NCI-H1092 (cell line): ENCODE data around the gene ITPKB.
"Not testable (repeated sequence)": the region's sequence is repeated elsewhere in the genome, so short reads cannot be mapped to it uniquely, and the experiment has no call there.

ENCODE experiments used
- DNase-seq: peaks from one replicate; lab custom pipeline; 2025; lab: John Stamatoyannopoulos, UW

ITPKB gene

DNA sequence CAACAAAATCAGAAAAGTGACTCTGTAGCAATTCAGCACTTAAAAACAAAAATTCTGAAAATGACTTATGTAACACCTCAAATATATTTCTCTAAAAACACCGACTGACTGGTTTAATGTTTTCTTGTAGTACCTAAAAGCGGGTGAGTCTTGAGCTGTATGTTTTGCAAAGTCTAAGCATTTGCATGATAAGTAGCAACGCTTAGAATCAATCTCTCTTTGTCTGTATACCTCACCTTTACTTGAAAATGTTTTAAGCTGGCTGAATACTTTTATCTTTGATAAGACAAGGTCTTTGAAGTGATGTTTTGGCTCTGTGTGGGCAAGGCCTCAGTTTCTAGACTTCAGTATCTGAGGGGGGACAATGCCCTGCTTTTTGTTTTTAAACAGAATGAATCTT lies 8.2 kb downstream of the ITPKB start:
- no peak for DNase-seq

DNA sequence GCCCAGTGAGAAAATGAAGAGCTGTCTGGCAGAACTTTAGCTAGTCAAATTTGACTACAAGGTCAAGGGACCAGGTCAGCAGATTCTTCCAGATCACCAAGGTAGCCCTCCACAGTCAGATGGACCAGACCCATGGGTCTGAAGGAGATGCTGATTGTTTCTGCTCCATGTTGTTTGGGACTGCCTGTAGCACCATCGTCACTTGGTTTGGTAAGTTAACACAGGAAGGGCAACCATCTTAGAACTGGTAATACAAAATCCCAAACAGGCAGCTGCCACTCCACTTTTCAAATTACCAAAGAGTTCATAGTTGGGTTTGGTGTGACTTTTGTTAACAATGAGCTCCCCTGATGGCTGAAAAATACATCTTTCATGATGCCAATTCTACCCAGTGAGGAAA lies 9.0 kb downstream of the ITPKB start:
- no peak for DNase-seq

DNA sequence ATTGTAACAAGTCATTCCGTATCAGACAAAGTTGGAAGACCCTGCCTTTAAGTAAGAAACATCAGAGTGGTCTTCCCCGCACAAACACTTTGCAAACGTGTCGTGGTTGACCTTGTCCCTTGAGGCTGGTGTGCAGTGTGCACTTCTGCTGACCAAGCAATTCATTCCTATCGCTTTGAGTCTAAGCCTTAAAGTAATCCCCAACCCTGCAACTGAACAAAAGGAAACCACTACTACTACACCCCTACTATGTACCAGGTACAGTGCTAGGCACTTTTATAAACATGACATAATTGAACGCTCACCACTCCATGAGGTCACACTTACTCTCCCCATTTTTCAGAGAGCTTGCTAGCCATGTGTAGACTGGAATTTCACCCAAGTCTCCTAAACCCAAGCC lies 10.6 kb downstream of the ITPKB start:
- no peak for DNase-seq

DNA sequence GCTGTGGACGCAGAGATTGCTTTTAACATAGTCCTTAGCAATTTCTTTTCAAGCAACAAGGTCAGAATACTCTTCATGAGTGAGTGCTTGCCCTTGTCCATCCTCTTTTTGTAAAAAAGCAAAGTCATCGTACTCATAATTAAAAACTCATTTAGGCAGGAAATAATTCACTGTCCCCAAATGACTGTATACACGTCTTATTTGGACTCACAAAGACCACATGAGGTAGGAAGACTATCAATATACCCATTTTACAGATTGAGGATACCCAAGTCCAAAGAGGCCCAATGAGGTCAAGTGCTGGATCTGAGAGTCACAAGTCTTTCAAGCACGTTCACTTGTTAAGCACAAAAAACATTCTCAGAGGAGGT lies 13.2 kb downstream of the ITPKB start:
- no peak for DNase-seq

DNA sequence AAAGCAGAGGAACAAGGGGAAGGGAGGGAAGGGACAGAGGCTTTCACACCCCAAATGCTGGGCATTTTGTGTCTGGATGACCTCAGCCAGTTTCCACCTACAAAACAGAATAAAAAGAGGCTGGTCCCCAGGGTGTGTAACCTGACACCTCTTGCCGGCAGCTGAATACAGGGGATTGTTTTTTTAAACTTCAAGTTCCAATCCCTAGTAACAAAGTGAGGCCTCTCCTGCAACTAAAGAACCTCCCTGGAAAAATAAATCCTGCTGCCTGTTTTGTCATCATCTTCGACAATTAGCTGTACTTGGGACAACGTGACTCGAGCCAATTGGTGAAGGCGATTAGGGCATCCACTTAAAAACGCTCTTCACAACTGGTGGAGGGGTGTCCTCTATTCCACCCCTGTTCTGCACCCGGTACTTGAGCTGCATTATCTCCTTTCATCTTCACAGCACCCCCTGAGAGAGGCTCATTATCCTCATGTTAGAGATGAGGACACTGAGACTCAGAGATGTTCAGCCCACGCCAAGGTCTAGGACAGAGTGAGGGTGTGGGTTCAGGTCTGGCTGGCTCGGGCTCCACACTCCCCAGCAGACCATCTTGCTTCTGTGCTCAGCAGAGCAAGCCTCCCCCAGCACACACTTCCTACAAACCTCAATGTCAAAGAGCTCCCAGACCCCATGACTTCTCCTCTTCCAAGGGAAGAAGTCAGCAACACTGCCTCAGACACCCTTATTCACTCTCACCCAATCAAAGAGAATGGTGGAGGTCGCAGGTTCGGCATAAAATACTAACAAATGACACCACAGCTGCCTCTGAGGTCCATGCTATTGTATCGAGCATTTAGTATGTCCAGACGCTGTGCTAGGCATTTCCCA lies 15.2 kb downstream of the ITPKB start:
- DNase-seq = peak; percentile 79

DNA sequence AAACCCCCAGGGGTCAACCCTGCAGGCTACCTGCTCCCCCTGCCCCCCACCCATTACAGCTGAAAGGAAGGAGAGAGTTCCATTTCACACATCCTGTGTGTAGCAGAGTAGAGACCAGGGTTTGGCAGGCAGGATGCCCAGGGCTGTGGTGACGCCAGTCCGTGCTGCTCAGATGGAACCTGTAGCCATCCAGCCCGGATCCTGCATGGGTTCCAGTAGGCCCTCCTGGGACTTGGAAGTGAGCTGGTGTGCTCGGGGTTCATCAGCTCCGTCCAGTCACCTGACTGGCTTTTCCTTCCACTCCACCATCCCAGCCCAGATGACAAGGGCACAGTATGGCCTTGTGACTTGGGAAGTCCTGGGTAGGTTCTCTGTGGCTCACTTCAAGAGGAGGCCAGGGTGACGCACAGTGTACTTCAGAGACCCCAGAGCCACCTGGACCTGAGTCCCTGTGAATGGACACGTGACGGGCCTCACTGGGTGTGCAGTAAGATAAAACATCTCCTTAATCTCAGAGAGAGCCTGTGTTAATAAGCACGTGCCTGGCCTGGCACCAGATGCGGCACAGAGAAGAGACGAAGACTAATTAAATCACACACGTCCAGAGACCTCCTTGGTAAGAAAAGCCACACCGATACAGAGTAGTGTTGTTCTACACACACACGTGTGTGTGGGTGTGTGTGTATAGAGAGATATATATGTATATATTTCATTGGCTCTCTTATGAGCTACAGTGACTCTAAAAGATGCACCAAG lies 16.0 kb downstream of the ITPKB start:
- DNase-seq = no peak

DNA sequence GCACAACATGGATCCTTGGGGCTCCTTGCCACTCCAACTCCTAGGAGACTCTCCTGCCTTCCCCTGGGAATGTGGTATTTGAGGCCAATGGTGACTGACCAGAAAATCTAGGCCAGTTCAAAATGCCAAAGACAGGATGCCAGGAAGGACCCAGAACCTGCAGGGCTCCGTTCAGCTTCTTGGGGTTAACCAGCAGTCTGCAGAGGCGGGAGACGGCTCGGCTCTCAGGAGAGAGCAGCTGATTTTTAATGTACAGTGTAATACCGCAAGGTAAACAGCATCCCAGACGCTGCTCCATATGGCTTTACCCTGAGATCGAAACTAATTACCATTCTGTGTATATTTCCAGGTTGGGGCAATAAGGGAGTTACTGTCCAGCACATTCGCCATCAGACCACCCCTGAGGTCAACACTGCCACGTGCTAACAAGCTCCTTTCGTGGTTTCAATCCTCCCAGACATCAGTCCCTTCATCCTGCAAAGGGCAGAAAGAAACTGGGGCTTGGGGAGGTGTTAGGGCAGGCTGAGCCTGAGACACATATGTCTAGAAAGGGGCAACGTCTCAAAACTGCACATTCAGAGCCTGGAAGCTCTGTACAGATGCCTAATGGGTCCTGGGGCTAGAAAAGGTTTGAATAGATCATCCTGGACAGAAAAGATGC lies 16.7 kb downstream of the ITPKB start:
- DNase-seq = no peak

DNA sequence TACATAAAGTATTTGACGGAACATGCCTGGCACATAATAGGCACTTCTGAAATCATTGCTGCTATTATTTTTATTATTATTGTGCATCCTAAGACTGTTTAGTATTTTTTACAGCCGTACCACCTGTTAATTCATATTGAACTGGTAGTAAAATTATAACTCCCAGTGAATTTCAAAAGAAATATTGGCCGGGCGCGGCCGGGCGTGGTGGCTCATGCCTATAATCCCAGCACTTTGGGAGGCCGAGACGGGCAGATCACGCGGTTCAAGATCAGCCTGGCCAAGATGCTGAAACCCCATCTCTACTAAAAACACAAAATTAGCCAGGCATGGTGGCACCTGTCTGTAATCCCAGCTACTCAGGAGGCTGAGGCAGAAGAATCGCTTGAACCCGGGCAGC lies 18.5 kb downstream of the ITPKB start:
- not testable (repeated sequence) for DNase-seq

DNA sequence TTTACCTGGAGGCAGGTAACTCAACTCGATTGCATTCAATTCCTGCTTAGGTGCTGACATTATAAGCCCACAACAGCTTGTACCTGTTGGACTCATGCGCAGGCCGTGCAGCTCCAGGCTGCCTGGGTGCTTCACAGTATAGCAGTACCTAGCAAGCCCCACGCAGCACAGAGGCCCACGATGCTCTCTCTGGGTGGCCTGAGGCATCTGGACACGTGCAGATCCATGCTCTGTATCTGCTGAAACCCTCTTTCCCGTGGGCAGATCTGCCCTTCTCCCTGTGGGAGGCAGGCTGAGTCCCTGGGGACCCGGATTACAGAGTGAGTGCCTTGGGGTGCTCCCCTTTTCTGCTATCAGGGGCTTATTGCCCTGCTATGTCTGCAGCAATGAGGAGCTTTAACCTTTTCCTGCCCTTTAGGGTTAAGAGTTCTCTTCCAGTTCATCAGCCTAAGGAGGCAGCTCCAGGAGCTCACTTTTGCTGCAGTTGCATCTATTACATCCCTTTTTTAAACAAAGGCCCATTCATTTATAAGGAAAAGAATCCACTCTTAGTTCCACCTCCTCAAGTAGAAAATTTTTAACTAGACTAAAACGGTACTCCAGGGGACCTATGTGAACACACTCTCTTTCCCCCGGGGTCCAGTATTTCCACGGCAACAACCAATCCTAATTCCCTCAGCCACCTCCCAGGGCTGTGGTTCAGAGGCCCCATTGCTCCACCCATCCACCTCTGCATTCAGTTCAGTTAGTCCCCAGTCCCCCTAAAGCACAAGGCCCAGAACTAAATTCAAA lies 19.3 kb downstream of the ITPKB start:
- DNase-seq = no peak

DNA sequence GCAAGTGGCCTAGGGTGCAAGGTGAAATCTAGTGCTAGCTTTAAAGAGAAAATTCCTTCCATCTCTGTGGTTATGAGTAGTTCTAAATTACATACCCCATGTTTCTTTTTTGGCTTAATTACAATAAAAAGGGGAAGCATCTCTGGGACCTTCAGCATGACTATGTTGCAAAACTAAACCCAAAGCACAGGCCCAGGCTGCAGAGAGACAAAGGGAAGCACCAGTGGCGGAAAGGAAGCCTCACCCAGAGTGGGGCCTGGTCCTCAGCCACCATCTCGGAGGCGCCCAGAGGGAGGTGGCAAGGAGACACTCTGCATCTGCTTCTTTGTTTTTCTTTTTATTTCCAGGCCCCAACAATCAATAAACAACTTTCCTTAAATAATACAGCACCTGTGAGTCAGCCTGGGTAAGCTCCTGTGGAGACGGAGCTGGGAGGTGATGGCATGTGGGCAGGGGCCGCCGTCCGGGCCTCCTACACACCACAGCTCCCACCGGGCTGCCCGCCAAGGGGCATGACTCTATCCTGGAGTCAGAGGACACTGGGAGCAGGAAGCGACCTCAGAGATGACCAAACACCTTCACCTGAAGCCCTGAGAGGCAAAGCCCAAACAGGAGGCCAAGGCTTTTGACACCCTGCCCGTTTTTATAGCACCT lies 21.7 kb downstream of the ITPKB start:
- no peak for DNase-seq

DNA sequence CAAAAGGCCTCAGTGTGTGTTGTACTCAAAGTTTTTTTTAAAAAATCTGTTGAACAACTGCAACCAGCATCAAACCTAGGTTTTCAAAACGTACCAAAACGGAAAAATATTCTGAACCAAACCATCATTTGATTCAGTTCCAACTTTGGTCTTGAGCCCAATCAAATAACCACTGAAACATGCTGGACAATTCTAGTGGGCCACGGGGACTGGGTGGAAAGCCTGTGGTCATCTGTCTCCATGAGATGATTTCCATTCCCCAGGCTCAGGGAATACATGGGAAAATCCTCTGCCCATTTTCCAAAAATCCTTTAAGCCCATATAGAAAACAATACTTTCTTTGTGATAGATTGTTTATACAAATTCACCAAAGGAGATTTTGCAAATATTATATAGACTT lies 22.5 kb downstream of the ITPKB start:
- DNase-seq = no peak

DNA sequence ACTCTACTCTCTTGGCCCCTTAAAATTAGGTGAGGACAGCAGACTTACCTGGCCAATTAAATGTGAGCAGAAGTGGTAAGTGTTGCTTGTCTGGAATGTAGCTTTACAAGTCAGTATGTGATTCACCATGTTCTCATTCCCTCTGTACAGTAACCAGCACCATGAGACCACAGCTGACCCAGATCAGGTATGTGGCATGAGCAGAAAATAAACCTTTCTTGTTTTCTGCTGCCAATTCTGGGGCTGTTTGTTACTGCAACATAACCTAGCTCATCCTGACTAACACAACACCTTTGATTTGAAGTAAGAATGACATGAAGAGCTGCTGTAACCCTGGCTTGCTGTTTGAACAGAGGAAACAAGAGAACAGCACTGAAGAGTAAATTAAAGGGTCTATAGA lies 24.9 kb downstream of the ITPKB start:
- DNase-seq = no peak

DNA sequence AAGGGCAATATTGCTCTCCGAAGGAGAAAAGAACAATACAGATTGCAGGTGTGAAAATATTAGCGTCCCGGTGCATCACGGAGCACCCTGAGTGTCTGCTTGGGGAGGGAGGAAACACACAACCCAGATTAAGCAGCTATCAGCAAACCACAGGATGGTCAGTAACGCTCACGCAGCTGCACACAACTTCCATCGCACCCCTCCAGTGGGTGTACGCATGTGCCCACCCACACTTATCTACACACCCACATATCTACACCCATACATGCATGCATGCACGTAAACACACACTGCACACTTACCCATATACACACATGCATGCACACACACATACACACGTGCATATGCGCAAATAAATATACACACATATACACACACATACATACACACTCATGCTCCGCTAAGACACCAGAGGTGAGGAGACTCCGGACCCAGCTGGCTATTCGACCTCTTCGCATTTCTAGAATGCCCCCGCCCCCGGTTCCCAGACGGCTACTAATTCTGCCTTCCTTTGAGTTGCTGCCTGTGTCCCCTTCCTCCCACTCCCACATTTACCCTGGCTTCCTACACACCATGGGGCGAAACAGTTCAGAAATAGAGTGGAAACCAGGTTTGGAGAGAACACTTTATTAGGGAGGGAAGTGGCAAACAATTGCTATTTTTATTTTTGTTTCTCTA lies 26.2 kb downstream of the ITPKB start:
- DNase-seq = no peak

DNA sequence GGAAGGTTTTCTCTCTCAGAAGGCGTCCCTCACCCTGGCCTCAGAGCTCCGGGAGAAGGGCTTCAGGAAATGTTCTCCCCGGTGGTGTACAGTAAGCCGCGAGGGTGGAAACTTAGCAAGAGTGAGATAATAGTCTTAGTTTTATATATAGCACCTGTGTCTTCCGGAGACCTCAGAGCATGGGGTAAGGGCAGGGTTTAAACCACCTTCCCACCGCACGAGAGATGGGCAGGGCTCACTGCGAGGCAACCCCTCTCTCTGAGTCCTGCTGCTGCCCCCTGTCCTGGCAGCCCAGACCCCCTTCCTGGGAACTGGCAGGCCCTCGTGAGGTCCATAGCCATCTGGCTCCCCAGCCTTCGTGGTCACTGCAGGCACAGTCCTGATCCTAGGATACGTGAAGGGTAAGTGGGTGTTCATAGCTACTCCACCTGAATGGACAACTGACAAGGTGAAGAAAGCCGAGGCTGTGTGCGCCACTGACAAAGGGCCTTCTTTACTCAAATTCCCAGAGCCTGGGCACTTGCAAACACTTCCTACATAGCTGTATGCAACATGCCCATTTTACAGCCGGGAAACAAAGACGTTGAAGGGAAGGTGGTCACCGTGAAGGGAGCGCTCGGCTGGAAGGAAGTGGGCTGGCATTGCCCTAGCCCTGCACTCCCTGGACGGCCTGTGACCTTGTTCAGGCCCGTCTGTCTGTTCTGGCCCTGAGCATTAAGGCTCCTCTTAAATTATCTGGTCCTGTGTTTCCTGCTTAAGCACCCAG lies 26.9 kb downstream of the ITPKB start:
- DNase-seq = no peak

DNA sequence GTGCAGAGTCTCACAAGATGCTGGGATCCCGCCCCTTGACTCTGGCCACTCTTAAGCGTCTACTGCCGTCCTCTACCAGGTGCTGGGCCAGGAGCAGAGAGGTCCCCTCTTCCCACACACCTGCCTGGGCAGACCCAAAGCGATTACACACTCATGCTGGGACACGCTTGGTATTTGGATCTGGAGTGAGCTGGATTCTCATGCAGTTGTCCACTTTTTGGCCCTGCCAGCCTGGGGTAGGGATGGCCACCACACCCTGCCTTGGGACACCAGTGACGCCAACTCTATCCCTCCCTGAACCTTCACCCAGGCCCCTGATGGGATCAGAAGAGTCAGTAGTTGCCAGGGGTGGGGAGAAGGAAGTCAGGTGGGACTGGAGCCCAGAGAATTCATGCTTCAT lies 28.6 kb downstream of the ITPKB start:
- DNase-seq = no peak

DNA sequence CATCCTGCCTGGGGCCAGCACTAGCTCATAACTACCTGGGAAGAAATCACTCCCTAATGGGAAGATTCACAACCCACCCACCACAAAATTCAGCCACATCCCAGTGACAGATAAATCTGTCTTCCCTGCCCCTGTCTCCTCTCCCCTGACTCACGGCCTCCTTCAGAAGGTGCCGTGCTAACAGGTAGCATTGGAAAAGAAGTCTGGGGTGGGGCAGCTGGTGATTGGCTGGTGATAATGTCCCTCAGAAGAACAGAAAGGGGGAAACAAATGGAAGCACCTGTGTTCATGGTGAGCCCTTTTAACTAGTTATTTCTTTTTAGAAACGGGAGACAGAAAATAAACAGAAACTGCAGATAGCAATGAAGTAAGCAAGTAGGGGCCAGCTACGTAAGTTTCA lies 29.1 kb downstream of the ITPKB start:
- DNase-seq = no peak

DNA sequence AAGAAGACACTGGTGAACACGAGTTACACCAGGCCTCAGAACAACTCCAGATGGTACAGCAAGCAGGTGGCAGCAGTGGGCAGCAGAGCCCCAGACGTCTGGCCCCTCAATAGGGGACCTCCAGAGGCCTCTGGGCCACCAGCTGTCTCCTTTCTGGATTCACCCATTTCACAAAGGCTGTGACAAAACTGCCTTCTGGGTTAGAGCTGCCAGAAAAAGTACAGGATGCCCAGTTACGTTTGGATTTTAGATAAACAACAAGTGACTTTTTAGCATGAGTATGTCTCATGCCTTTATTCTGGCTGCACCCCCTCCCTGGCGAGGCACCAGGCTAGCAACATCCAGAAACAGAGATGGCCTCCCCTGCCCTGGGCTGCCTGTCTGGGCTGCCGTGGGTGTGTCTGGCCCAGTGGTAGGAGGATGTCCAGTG lies 30.1 kb downstream of the ITPKB start:
- DNase-seq = no peak

DNA sequence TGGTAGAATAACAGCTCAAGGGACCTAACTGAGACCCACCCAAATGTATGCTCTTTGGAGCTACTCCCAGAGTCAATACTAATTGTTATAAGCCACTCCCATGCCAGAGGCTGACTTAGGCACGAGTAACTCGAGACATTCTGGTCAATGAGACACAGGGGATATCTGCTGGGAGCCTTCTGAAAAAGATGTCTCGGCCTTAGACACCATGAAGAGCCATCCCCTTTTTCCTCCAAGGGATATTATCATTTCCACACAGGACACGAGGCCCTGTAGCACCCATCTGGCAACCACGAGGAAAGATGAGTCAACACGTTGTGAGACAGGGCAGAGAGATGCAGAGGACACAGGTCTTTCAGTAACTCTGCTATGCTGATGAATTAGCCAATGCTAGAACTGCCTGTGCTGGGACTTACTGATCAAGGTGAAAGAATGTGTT lies 30.7 kb downstream of the ITPKB start:
- no peak for DNase-seq

DNA sequence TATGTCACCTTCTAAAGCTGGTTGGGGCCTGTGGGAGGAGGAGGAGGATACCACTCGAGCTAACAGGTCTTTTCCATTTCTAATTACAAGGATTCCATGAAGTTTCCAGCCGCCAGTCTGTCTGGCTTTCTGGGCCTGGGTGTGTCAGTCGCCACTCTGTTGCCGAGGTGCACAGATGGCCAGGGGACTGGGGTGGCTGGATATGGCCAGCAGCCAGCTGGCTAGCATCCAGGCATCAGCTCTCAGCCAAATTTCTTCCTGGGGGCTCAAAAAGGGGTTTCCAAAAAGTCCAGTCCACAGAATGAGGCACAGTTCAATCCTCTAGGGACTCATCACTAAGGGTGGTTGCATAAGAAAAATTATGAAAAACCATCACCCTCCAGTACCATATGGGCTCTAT lies 32.4 kb downstream of the ITPKB start:
- DNase-seq = peak; percentile 54
